Measurements from ENCODE around the gene TARDBP.
A peak's percentile ranks its signal among the peaks of the same experiment; 100 is the strongest.
"Not testable (repeated sequence)": the region's sequence is repeated elsewhere in the genome, so short reads cannot be mapped to it uniquely, and the experiment has no call there.

Gene TARDBP

GRCh38 chr1:11061652-11062365 is 49.4 kb downstream of the TARDBP start:
- DNase-seq (ENCODE audit: insufficient read length, low spot score) (no peak), FAIRE-seq (no peak)
- no peak for TF ChIP-seq CTCF (IDR thresholded peaks at IDR 0.05; ENCODE audit: insufficient read depth, missing control alignments)

GRCh38 chr1:11062965-11063401 is 50.5 kb downstream of the TARDBP start:
- TF ChIP-seq CTCF (IDR thresholded peaks at IDR 0.05; ENCODE audit: insufficient read depth, missing control alignments): no peak
- DNase-seq (ENCODE audit: insufficient read length, low spot score) (no peak), FAIRE-seq (no peak)

GRCh38 chr1:11063937-11064537 is 51.6 kb downstream of the TARDBP start:
- TF ChIP-seq CTCF (IDR thresholded peaks at IDR 0.05; ENCODE audit: insufficient read depth, missing control alignments): peak; percentile 5
- not testable (repeated sequence) for DNase-seq (ENCODE audit: insufficient read length, low spot score); FAIRE-seq

DNA sequence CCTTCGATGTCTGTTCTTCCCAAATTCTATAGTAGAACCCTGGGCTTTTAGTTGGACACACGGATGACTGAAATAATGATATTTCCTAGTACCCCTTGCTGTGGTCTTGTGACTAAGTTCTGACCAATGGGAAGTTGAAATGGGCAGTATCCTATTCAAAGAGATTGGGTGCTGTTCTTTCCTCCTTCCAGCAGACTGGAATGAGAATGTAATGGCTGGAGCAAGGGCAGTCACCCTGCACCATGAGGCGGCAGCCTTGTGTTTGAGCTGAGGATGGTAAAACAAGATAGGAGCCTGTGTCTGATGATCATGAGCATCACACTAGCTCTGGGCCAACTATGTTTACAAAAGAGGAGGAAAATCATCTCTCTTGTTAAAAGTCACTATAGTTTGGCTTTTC is 52.5 kb downstream of the TARDBP start:
- FAIRE-seq: no peak
- TF ChIP-seq CTCF (IDR thresholded peaks at IDR 0.05; ENCODE audit: insufficient read depth, missing control alignments): no peak
- DNase-seq (ENCODE audit: insufficient read length, low spot score): no peak

DNA sequence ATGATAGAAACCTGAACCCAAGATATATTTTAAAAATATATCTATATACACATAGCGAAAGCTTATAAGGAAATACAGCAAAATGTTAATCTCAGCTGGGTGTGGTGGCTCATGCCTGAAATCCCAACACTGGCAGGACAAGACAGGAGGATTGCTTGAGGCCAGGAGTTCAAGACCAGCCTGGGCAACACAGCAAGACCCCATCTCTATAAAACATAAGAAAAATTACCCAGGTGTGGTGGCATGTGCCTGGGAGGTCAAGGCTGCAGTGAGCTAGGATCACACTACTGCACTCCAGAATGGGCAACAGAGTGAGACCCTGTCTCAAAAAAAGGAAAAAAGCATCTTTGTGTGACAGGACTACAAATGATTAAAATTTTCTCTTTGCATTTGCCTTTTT is 53.3 kb downstream of the TARDBP start:
- no peak for TF ChIP-seq CTCF (IDR thresholded peaks at IDR 0.05; ENCODE audit: insufficient read depth, missing control alignments)
- FAIRE-seq: no peak
- DNase-seq (ENCODE audit: insufficient read length, low spot score): no peak

DNA sequence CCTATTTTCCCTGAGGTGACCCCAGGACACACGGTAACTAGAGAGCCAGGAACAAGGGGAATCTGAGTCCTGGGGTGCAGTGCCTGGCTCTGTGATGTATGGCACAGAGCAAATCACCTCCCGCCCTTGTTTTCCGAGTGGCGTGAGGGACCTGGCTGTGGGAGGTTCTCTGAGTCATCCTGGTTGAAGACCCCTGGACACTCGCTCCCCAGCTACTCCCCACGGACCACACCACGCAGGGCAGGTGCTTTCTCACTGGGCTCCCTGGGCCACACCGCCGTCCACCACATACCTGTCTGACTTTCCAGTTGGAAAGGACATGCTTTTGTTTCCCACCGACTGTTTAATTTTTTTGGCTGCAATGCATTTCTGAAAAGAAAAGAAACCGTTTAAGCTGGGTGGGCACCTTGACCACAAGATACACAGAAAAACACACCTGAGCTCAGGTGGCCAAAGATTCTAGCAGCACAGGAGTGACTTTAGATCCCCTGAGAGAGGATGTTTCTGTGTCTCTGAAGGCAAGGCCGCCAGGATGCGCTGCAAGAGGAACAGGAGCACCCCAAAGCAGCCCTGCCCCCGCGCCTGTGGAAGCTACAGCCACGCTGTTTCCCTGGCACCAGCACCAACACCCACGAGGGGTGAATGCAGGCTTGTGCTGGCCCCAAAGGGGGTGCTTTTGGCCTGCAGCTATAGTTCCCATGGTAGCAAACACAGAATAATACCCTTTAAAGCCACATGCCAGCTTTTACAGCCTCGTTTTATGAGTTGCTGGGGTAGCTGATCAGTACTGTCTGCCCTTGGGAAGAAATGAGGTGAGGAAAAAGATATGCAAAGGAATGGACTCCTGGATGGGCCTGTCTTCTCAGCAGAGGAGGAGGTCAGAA is 55.5 kb downstream of the TARDBP start:
- TF ChIP-seq CTCF (IDR thresholded peaks at IDR 0.05; ENCODE audit: insufficient read depth, missing control alignments): no peak
- DNase-seq (ENCODE audit: insufficient read length, low spot score) (no peak), FAIRE-seq (no peak)

Measured in D721Med (cell line).